ENCODE data around the gene RPL27.
"Not testable (repeated sequence)": the region's sequence is repeated elsewhere in the genome, so short reads cannot be mapped to it uniquely, and the experiment has no call there.

RPL27 gene
- total RNA-seq = 500 to 565 reads per million in 2 donors

DNA sequence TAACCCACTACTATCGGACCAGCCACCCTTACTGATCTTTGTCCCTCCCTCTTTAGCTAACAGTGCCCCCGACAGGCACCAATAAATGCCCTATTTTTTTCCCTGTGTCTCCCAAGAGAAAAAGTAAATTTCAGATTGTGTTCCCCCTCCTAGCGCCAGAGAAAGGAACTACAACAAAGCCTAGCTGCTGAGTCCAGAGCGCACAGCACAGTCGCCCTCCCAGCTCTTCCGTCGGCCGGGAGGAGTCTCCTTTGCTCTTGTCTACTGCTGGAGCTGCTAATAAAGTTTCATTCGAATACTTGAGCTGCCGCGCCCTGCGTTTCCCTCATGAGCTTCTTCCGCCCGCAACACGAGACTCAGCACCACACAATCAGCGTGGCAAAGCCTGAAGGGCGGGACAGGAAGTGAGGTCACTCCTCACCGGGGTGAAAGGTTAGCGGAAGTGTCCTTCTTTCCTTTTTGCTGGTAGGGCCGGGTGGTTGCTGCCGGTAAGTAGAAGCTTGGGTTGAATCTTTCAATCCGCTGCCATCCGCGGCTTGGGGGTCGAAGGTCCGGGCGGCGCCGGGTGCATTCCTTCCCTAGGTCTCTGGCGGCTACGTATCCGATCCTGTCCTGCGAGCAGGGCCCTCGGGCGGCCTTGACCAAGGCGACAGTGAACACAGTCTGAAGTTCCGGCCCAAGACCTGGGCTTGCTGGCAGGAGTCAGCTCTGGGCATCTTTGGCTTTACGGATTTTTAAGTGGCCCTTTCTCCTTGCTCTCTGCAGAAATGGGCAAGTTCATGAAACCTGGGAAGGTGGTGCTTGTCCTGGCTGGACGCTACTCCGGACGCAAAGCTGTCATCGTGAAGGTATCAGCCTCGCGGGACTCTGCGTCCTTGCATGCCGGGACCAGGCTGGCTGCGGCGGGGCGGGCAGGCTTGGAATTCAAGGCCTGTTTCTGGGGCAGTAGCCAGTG lies at the start of gene RPL27:
RPL27 (plus strand) TSS at position 436 of the 955 bp plus-strand sequence; CDS start at position 768, 332 bp downstream.
- DNase-seq = peak; percentile 52

DNA sequence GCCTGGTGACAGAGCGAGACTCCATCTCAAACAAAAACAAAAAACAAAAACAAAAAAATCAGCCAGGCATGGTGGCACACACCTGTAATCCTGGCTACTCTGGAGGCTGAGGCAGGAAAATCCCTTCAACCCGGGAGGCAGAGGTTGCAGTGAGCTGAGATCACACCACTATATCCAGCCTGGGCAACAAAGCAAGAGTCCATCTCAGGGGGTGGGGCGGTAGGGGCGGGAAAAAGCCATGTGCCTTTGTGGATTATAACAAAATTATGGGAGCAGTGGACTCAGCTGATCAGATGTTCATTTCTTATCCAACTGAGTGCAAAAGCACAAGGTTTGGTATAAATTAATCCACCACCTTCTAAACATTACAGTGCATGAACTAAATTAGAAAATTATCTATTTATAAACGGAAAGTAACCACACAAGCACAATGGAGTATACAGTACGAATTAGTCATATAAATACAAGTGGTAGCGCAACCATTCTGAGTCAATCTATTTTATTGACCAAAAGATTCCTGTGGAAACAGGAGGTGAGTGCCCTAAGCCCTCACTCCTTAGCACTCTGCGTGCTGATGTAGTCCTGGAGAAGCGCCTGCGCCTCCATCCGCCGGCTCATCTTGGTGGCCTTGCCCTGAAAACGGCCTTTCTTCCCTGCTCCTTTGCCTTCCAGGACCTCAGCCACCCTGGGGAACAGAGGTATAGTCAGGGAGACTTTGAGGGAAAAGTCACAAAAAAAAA lies 48.0 kb upstream of the RPL27 start:
- no peak for DNase-seq

DNA sequence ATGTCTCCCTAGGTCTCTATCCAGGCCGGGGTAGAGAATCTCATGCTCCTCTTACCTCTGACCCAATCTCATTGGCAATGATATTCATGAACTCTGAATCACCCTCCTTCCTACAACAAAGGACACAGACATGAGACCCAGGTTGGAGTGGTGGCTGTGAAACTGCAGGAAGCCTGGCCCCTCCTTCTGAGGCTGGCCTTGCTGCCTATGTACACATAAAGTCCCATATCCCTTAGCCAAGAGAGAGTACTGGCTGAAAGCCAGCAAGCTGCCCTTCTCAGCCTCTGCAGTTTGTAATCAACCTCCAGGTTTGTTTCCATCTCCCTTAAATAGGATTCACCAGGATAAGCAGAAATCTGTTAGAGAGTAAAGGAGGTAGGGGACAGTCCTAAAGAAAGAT lies 44.5 kb upstream of the RPL27 start:
- no peak for DNase-seq

DNA sequence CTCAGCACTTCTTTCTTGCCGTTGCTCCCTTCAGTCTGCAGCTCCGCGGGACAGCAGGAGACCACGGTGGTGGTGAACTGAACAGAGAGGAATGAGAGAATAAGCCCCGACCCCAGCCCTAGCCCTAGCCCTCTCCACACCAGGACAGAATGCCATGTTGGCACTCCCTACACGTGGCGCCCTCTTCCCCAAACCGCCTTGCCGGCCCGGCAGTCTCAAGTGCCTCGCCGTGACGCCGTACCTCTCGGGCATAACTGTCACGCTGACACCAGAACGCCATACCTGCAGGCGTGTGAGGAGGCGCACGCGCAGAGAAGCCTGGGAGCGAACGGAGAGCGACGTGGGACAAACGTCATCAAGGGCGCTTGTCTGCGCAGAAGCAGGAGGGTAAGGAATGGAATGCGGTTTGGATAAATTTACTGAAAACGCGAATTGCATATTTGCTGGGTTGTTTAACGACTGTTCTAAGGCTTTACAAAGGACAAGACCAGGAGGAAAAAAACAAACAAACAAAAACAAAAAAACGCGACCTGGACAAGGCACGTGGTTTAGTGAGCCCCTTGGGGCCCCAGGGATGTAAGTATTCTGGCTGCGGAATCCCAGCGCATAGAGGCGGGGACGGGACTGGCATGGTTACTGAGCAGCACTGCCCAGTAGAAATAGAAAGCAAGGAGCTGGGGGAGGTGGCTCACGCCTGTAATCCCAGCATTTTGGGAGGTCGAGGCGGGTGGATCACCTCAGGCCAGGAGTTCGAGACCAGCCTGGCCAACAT lies 33.9 kb upstream of the RPL27 start, which contains the start of gene AARSD1:
AARSD1 (minus strand) TSS at position 294 of the 772 bp plus-strand sequence; CDS start at position 280, 14 bp downstream.
- peak; percentile 80 for DNase-seq

DNA sequence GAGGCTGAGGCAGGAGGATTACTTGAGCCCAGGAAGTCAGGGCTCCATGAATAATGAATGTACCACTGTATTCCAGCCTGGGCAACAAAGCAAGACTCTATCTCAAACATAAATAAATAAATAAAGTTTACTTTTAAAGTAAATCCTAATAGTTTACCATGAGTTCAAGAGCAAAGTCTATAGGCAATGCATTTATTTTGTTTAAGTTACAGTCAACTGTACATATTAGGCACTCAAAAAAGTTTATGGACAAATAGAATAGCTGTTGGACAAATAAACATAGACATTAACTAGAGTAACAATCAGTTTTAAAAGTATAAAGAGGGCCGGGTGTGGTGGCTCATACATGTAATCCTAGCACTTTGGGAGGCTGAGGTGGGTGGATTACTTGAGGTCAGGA lies 30.3 kb upstream of the RPL27 start:
- no peak for DNase-seq

DNA sequence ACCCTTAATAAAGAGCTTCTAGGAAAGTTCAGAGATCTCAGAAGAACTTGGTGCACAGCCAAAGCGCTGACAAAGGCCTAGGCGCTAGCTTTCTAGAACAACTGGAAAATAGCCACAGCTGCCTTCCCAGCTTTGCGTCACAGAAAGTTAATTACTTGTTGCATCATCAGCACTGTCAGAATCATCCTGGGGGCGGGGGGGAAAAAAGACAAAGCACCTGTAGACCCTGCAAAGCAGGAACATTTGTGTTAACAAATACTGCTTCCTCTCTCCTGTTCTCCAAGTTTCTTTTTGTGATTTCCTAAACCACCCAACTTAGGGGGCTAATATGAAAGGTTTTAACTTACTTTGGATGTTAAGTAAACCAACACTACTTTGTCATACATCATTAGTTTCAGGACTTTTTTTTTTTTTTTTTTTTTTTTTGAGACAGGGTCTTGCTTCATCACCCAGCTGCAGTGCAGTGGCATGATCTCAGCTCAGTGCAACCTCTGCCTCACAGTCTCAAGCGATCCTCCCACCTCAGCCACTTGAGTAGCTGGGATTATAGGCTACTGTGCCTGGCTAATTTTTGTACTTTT lies 29.1 kb upstream of the RPL27 start:
- no peak for DNase-seq

DNA sequence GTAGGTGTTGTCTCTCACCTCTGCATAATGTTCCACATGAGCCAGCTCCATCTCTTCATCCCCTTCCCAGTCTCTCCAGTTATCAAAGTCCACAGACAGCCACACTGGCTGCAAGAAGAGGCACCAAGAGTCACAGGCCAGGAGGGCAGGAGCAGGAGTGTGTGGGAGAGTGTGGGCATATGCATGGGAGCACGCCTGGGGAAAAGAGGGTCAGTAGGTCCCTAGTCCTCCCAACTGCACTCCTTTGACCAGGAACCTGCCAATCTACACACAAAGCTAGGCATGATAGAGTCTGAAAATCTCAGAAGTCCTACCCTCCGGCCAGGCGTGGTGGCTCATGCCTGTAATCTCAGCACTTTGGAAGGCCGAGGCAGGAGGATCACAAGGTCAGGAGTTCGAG lies 26.6 kb upstream of the RPL27 start:
- DNase-seq = no peak

DNA sequence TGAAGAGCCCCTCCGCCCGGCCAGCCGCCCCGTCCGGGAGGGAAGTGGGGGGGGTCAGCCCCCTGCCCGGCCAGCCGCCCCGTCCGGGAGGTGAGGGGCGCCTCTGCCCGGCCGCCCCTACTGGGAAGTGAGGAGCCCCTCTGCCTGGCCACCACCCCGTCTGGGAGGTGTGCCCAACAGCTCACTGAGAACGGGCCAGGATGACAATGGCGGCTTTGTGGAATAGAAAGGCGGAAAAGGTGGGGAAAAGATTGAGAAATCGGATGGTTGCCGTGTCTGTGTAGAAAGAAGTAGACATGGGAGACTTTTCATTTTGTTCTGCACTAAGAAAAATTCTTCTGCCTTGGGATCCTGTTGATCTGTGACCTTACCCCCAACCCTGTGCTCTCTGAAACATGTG lies 24.9 kb upstream of the RPL27 start:
- DNase-seq = not testable (repeated sequence)

DNA sequence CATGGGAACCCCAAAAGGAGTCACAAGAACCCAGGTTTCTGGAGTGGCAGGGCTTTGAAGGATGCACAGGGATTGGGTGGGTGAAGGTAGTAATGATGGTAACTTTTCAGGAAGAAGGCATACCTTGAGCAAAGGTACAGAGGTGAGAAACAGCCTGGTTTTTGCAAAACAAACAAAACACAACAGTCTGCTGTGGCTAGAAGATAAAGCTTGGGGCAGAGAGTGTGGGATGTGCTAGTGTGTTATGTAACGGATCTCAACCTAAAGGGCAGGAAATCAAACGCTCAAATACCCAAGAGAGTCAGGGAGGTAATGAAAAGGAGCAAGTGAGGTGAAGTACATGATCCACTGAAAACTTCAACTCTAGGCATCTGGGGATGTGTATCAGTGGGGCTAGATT lies 23.0 kb upstream of the RPL27 start:
- DNase-seq = no peak

DNA sequence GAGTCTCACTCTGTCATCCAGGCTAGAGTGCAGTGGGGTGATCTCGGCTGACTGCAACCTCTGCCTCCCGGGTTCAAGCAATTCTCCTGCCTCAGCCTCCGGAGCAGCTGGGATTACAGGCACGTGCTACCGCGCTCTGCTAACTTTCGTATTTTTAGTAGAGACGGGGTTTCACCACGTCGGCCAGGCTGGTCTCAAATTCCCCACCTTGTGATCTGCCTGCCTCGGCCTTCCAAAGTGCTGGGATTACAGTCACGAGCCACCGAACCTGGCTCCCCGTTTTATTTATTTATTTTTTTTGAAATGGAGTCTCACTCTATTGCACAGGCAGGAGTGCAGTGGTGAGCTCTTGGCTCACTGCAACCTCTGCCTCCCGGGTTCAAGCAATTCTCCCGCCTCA lies 22.5 kb upstream of the RPL27 start:
- not testable (repeated sequence) for DNase-seq

DNA sequence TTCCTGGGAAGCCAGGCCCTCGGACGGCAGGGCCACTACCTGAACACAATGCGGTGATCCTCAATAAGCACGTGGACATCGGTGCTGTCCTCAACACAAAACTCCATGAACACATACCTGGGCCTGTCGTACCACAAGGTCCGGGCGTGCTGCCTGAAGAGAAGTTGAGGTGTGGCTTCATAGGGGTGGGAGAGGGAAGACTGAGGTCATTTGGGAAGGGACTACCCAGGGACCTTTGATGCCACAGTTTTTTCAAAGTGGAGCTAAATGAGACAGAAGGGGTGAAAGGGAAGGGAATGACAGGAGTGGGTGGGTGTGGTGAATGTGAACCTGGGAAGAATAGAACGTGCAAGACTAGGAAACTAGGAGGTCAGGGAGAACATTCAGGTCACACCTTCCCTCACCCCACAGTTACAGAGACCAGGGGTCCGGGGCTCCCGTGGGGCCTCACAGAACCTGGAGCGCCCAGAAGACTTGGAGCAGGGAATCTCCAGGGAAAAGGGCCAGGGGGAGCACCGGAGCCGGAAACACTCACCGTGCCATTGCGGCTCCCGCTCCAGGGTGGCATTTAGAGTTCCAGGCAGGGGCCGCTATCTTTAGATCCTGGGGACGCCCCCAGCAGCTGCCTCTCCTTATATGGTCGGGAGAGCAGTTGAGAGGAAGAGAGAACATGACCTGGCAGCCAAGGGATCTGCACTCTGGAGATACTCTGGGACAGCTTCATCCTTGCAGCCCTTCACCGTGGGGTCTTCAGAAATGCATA lies 18.5 kb upstream of the RPL27 start, which contains the start of gene PTGES3L:
PTGES3L (minus strand) TSS at position 570 of the 763 bp plus-strand sequence; CDS start at position 543, 27 bp downstream.
- no peak for DNase-seq

DNA sequence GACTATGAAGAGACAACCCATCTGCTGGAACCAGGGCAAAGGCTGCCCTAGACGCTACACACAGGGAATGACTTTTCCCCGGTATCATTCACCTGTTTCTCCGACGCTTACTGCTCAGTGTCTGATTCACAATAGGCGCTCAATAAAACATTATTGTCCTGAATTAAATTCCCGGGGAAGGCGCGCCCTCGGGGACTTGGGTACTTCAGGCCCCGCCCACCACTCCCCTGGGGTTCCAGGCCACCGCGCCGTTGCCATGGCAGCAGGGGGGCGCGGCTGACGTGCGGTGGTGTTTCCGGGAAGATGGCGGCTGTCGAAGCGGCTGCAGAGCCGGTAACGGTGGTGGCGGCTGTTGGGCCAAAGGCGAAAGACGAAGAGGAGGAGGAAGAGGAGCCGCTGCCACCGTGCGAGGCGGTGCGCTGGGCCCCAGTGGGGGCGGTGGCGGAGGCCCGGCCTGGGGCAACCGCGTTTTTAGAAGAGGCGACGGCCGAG lies 17.9 kb upstream of the RPL27 start, which contains the start of gene RUNDC1:
RUNDC1 (plus strand) TSS at position 292 of the 492 bp plus-strand sequence; CDS start at position 304, 12 bp downstream.
- peak; percentile 84 for DNase-seq

DNA sequence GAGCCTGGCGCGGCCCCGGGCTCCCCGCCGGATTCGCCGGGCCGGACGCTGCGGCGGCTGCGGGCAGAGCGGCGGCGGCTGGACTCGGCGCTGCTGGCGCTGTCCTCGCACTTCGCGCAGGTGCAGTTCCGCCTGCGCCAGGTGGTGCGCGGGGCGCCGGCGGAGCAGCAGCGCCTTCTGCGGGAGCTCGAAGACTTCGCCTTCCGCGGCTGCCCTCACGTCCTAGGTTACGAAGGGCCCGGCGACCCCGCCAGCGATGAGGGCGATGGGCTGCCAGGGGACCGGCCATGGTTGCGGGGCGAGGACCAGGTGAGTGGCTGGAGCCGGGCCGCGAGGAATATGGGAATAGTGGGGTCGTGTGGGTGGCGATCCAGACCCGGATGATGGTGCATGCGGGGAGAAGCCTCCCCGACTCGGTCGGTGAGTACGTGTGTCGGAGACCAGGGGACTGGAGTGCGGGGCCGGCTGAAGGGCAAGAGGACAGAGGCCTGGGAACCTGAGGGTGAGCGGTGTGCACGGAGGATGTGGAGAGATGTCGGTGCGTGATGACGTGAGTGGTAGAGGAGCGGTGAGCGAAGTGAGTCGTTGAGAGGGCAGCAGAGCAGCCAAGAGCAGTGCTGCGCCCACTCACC lies 17.3 kb upstream of the RPL27 start:
- DNase-seq = peak; percentile 51

DNA sequence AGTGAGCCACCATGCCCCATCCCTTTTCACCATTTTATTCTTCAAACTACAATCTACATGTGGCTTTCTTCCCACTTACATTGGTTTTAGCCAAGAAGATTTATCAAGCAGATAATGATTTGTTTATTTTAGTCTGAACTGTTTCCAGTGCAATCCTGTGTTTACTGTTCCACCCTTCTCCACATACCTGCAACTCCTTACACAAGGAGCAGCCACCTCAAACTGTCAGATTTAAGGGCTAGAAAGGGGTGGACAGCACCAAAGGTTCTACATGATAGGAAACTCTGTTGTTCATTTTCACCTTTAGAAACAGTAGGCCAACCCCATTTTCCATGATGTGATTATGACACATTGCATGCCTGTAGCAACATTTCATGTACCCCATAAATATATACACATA lies 16.0 kb upstream of the RPL27 start:
- DNase-seq = no peak

DNA sequence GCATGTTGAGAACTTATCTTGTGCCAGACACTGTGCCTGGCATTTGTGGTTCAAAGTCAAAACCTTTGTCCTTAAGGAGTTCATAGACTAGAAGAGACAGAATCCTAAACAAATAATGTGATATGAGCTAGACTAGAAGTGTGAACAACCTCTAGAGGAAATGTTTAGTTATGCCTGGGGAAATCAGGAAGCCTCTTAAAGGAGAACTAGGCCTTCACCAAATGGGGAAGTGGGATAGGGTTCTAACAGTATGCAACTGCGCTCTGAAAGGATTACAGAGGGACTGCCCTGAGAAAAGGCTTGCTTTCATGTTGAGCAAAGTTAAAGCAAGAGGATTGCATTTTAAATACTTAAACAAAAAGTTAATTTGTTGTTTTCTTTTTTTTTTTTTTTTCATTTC lies 13.0 kb upstream of the RPL27 start:
- DNase-seq = no peak

DNA sequence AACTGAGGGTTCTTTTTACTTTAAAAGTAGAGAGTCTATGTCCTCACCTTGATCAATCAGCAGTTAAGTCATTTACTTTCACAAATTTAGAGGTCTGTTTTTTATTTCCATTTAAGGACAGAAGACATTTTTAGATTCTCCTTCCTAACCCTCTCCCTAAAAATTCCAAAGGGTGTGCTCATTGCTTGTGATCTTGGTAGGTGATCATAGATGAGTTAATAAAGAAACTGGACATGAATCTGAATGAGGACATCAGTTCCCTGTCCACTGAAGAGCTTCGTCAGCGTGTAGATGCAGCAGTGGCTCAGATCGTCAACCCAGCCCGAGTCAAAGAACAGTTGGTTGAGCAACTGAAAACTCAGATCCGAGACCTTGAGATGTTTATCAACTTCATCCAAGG lies 9.1 kb upstream of the RPL27 start:
- DNase-seq = no peak

DNA sequence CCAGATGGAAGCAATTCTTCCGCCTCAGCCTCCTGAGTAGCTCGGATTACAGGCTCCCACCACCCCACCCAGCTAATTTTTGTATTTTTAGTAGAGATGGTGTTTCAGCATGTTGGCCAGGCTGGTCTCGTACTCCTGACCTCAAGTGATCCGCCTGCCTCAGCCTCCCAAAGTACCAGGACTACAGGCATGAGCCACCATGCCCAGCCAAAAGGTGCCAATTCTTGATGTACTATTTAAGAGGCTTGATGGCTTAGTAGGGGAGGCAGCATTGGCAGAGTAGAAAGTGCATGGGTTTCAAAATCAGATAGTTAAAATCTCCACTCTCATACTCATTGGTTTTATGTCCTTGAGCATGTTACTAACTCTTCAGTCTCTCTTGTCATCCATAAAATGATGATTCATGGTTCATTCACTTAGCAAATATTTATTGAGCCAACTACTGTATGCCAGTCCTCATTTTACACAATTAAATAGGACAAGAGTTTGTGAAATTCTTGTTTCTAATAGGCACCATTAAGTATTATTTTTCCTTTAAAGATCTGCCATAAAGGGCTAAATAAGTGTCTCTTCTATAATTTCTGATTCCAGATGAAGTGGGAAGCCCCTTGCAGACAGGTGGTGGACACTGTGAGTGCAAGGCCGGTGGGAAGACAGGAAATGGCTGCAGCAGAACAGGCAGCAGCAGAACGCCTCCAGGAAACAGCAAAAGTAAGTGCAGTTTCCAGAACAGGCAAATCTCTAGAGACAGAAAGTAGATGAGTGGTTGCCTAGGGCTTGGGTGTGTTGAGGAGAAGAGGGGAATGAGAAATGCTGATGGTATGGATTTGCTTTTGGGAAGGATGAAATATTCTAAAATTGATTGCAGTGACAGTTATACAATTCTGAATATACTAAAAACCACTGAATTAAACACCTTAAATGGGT lies 8.2 kb upstream of the RPL27 start:
- DNase-seq = no peak

DNA sequence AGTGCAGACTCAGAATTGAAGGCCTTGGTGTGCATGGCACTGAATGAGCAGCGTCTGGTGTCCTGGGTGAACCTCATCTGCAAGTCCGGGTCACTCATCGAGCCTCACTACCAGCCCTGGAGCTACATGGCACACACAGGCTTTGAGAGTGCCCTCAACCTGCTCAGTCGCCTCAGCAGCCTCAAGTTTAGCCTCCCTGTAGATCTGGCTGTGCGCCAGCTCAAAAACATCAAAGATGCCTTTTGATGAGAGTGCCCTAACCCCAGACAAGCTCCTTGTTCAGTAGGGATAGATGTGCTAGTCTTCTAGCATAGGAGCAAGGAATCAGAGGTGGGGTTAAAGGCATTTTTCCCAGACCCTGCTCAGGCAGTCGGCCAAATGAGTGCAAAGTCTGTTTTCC lies 6.7 kb upstream of the RPL27 start:
- DNase-seq = no peak

DNA sequence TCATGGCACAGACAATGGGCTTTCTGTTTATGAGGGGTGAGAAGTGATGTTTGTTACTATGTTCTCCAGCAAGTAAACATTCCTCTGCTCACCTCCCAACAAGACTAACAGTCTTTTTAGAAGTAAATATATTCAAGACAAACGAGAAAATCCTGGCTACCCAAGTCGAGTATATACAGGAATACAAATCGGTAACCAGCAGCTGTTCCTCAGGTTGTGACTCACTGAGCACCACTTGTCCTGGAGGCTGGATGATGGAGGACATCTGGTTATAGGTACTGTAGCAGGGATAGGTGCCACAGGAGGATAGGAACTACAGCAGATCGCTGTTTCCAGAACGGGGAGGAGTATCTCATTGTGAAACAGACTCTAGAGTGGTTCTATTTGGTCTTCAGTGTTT lies 5.3 kb upstream of the RPL27 start:
- DNase-seq = no peak

DNA sequence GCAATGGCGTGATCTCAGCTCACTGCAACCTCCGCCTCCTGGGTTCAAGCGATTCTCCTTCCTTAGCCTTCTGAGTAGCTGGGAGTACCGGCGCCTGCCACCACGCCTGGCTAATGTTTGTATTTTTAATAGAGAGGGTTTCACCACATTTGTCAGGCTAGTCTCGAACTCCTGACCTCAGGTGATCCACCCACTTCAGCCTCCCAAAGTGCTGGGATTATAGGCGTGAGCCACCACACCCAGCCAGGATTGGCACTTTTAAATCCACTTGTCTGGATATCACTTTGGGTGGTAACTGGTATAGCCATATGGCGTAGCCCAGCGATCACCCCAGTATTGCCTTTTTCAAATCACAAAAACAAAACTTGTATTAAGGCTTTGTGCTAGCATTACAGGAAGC lies 4.3 kb upstream of the RPL27 start:
- DNase-seq = not testable (repeated sequence)

Data from activated gamma-delta T cell (primary cell).